HG02610 (cell line): ENCODE measurements around the gene PCDHGC4.
A peak's percentile ranks its signal among the peaks of the same experiment; 100 is the strongest.

Experiments used
- ATAC-seq: cut with Tn5 transposase; IDR thresholded peaks from one replicate; pipeline ENCODE4 v1.9.1; 2021; ENCODE audit warnings: mild to moderate bottlenecking, moderate library complexity; ENCODE audit not compliant: unreplicated experiment

PCDHGC4 gene

GRCh38 chr5:141528291-141528984, 43.6 kb downstream of the PCDHGC4 start:
- ATAC-seq = no peak

GRCh38 chr5:141529002-141529401, 44.2 kb downstream of the PCDHGC4 start:
- ATAC-seq = peak; percentile 84

- no peak for ATAC-seq
These were observed 45.0 kb downstream of the PCDHGC4 start for GRCh38 chr5:141529873-141530272.

- ATAC-seq = no peak
These were observed 47.9 kb downstream of the PCDHGC4 start for GRCh38 chr5:141532726-141533125.

- ATAC-seq = no peak
These were observed 49.1 kb downstream of the PCDHGC4 start for GRCh38 chr5:141533897-141534296.

GRCh38 chr5:141534492-141535213, 49.8 kb downstream of the PCDHGC4 start:
- no peak for ATAC-seq
